ENCODE data around the gene EIF5A. TPM values are rescaled to one million over a fixed set of nuclear protein-coding genes. Genes with fewer than 3 reads are reported as not detected.

Gene EIF5A
- total and polyA plus RNA-seq, 9 of the 15 experiments (the other 6 are each of a cell fraction or from before 2014, with no cell fraction given) = 22.9 to 1,163 (median 772) TPM

DNA sequence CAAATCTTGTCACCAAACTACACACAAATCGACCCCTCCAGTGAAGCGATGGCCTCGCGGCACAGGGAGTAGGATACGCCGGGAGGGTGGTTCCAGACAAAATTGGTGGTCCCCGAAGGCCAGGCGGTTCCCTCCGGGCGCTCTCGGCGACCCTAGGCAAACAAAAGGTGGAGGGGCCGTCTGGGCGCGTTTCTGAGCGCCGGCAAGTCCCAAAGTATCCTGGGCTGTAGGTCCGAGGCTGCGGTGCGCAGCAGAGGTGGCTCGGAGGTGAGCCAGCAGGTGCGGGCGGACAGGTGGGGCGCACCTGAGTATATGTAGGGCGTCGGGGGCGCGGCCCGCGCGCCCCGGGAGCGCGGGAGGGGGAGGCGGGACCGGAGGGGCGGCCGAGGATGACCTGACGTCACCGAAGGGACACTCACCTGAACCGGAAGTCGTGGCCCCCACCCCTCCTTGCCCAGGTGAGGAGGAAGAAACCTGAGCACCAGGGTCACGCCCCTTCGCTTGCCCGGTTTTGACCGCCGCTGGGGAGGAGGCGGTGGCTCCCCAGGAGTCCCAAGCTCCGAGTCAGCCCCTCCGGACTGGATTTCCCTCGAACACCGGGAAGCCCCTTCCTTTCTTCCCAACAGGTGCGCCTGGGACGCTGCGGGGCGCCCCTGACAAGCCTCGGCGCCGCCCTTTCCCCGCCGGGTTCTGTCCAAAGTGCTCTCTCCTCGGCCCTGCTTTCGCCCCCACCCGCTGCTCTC lies 45.1 kb upstream of the EIF5A start, which contains the start of gene CLDN7 (continued):
- no peak for TF ChIP-seq NR2C2 (CRISPR knock-in tag; IDR thresholded peaks at IDR 0.05)
- no peak for TF ChIP-seq NR2C2 (tag; IDR thresholded peaks at IDR 0.05)
- TF ChIP-seq, protein P1, sequence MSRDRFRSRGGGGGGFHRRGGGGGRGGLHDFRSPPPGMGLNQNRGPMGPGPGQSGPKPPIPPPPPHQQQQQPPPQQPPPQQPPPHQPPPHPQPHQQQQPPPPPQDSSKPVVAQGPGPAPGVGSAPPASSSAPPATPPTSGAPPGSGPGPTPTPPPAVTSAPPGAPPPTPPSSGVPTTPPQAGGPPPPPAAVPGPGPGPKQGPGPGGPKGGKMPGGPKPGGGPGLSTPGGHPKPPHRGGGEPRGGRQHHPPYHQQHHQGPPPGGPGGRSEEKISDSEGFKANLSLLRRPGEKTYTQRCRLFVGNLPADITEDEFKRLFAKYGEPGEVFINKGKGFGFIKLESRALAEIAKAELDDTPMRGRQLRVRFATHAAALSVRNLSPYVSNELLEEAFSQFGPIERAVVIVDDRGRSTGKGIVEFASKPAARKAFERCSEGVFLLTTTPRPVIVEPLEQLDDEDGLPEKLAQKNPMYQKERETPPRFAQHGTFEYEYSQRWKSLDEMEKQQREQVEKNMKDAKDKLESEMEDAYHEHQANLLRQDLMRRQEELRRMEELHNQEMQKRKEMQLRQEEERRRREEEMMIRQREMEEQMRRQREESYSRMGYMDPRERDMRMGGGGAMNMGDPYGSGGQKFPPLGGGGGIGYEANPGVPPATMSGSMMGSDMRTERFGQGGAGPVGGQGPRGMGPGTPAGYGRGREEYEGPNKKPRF (IDR thresholded peaks at IDR 0.05; ENCODE audit: low read depth, low read length) = no peak
- TF ChIP-seq ZNF551 (CRISPR knock-in tag; IDR thresholded peaks at IDR 0.05) = no peak
- no peak for TF ChIP-seq SMARCE1 (IDR thresholded peaks at IDR 0.05)
- TF ChIP-seq, protein P2, sequence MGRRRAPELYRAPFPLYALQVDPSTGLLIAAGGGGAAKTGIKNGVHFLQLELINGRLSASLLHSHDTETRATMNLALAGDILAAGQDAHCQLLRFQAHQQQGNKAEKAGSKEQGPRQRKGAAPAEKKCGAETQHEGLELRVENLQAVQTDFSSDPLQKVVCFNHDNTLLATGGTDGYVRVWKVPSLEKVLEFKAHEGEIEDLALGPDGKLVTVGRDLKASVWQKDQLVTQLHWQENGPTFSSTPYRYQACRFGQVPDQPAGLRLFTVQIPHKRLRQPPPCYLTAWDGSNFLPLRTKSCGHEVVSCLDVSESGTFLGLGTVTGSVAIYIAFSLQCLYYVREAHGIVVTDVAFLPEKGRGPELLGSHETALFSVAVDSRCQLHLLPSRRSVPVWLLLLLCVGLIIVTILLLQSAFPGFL (CRISPR knock-in tag; IDR thresholded peaks at IDR 0.05) = no peak
- no peak for TF ChIP-seq CEBPG (CRISPR knock-in tag; IDR thresholded peaks at IDR 0.05)
- no peak for TF ChIP-seq CEBPG (tag; conservative IDR thresholded peaks at IDR 0.05 in 1 of 2, IDR thresholded peaks at IDR 0.05 in 1 of 2)
- no peak for TF ChIP-seq ZNF696 (CRISPR knock-in tag; conservative IDR thresholded peaks at IDR 0.05)
- TF ChIP-seq, protein P3, sequence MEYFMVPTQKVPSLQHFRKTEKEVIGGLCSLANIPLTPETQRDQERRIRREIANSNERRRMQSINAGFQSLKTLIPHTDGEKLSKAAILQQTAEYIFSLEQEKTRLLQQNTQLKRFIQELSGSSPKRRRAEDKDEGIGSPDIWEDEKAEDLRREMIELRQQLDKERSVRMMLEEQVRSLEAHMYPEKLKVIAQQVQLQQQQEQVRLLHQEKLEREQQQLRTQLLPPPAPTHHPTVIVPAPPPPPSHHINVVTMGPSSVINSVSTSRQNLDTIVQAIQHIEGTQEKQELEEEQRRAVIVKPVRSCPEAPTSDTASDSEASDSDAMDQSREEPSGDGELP (CRISPR knock-in tag; IDR thresholded peaks at IDR 0.05; ENCODE audit: borderline replicate concordance) = peak; percentile 10; the same call in 1 of the 2 replicates
- no peak for TF ChIP-seq E2F3 (CRISPR knock-in tag; IDR thresholded peaks at IDR 0.05)
- TF ChIP-seq POLR2A (conservative IDR thresholded peaks at IDR 0.05) = no peak
- TF ChIP-seq, protein P4, sequence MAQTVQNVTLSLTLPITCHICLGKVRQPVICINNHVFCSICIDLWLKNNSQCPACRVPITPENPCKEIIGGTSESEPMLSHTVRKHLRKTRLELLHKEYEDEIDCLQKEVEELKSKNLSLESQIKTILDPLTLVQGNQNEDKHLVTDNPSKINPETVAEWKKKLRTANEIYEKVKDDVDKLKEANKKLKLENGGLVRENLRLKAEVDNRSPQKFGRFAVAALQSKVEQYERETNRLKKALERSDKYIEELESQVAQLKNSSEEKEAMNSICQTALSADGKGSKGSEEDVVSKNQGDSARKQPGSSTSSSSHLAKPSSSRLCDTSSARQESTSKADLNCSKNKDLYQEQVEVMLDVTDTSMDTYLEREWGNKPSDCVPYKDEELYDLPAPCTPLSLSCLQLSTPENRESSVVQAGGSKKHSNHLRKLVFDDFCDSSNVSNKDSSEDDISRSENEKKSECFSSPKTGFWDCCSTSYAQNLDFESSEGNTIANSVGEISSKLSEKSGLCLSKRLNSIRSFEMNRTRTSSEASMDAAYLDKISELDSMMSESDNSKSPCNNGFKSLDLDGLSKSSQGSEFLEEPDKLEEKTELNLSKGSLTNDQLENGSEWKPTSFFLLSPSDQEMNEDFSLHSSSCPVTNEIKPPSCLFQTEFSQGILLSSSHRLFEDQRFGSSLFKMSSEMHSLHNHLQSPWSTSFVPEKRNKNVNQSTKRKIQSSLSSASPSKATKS (CRISPR knock-in tag; IDR thresholded peaks at IDR 0.05) = no peak
- peak; percentile 73 for TF ChIP-seq ZEB2 (IDR thresholded peaks at IDR 0.05)
- no peak for TF ChIP-seq BRD9 (IDR thresholded peaks at IDR 0.05; ENCODE audit: low read depth, partially characterized antibody)
